Colon (tissue), 2 donors: ENCODE measurements around the gene APBB1.

Source experiments
- FAIRE-seq: peaks from 2 replicates; lab custom pipeline; 2012; peaks lifted over from hg19 to GRCh38; lab: Jason Lieb, UNC
- donor health status: control.
- donor health status: control.

APBB1 gene

GRCh38 chr11:6351782-6352382, 67.0 kb downstream of the APBB1 start:
- FAIRE-seq, result no peak

GRCh38 chr11:6350486-6350885, 68.4 kb downstream of the APBB1 start:
- no peak for FAIRE-seq

DNA sequence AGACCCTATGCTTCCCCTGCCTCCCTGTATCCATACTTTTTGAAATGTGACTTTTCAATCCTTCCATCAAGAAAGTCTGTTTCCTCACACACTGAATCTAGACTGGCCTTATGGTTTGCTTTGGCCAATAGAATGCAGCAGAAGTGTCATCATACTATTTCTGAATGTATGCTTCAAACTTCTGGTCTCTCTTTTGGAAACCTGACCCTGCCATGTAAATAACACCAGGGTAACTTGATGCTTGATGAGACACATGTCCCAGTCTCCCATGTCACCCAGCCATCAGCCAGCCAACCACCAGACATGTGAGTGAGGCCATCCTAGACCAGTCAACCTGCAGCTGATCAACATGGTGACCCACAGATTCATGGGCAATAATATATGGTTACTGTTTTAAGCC, 68.9 kb downstream of the APBB1 start:
- no peak for FAIRE-seq

GRCh38 chr11:6345366-6345765, 73.5 kb downstream of the APBB1 start:
- FAIRE-seq, result no peak
